T-helper 2 cell treated with Interferon-gamma antibody and Interleukin-4, amounts not matched to agents 100 ng/mL and 5 ng/mL, for 36 hours (primary cell): ENCODE measurements around the gene DPP10. TPM values are rescaled to one million over a fixed set of nuclear protein-coding genes. Genes with fewer than 3 reads are reported as not detected.

ENCODE experiments used
- intact Hi-C: fragments of 100-400 bp; cut with micrococcal nuclease; formaldehyde crosslinking; loops from one replicate; pipeline ENCODE4 v1.15.1; 2023
- total RNA-seq: library from RNA; stranded (reverse); gene quantifications from 2 replicates; pipeline ENCODE4 v1.2.3, GENCODE V29; 2022

DPP10 gene
- total RNA-seq, 1 donor from 2014 or later: not detected

DNA sequence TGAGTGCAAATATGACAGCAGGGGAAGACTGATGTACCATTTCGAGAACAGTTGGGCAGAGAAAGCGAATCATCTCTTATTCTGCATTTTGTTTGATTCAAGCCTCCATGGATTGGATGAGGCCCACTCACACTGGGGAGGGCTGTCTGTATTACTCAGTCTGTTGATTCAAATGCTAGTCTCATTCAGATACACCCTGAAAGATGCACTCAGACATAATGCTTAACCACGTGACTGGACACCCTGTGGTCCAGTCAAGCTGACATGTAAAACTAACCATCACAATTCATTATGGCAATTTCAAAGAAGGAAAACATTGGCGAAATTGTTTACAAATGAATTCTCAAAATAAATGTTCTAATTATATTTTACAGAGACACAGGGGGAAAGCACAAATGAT, 1210.2 kb downstream of the DPP10 start:
- intact Hi-C loops: no loop called here

DNA sequence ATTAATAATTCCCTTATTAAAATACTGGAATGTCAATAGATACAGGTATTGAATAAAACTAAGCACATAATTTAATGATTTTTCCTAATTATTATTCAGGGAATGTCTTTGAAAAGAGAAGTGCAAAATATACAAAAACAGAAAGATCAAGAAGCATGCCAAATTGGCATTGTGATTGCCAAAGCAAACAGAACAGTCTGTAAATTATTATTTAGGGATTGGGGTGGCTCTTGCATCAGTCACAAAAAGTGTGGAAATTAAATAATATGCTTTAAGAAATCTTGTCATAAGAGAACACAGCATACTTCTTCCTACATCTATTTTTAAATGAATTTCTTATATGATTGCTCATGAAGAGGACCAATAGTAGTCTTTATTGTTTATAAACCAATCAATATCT, 1211.9 kb downstream of the DPP10 start:
- intact Hi-C loops: no loop called here

DNA sequence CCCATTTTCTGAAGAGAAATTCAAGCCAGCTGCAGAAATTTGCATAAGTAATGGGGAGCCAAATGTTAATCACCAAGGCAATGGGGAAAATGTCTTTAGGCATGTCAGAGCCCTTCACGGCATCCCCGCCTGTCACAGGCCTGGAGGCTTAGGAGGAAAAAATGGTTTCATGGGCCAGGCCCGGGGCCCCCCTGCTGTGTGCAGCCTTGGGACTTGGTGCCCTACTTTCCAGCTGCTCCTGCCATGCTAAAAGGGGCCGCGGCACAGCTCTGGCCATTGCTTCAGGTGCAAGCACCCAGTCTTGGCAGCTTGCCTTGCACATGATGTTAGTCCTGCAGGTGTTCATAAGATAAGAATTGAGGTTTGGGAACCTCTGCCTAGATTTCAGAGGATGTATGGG, 1235.7 kb downstream of the DPP10 start:
- intact Hi-C loops: no loop called here

DNA sequence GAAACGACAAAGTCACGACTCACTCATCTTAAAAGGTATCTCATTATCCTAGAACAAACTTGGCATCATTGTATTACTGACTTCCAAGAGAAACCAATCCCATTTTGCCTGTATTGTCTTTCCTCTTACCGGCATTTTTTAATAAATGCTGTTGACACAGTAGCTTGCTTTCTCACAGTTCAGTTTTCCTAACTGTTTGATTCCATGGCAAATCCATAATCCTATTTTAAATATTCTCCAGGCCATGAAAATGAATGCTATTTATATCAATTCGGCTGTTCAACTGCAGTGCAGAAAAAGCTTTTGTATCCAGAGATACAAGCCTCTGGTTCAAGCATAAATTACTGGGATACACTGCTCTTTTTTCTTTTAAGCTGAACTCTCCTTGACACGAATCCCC, 1241.9 kb downstream of the DPP10 start:
- intact Hi-C loops: no loop called here

DNA sequence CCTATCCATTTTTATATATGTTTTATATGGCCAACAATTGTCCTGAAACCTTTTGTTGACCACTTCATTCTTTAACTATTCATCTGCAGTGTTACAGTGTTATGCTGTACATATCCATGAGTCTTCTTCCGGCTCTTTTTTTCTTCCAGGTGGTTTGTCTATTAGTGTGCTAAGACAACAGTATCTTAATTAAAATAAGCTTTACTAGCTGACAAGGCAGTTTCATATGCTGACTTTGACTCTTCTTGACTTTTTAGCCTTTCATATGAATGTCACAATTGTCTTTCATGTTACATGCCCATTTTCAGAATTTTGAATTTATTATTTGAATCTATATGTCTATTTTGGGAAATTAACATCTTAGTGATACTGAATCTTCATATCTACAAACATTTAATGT, 1249.0 kb downstream of the DPP10 start:
- intact Hi-C loops: no loop called here

DNA sequence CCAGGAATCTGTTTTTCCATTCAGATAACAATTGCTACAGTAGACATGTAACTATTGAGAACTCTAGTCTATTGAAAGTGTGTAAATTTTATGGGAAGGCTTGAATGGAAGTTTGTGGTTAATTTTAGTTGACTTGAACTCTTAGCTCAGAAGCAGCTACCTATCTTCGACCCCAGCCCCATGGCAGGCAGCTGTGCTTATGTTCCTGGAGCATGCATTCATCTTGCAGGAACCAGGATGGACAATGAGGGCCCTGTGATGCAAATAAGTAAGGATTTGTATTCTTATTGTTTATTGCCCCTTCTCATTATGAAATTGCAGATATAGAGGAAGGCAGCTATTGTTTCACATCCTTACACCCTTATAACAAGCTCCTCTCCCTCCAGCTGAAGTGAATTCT, 1252.2 kb downstream of the DPP10 start:
- intact Hi-C loops: no loop called here

DNA sequence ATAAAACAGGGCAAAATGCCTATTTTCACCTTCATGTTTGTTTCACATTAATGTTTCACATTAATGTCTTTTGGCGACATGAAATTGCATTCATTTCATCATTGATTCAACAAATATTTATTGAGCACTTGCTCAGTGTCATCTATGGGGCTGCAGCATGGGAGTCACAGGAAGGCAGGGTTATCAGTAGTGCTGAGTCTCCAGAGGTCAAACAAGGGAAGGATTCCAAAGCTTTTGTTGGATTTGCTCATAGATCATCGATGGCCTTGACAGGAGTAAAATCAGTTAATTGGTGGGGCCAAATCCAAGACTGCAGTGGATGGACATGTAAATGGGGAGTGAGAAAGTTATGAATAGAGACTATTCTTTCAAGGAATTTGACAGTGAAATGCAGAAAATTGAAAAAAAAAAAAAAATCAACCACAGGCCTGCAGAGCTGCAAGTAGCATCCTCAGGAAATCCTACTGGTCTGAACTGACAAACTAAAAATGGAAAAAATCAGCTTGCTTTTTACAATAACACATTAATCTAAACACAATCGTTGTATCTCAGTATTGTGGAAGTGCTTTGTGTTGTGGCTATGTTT, 1290.8 kb downstream of the DPP10 start:
- intact Hi-C loops: no loop called here

GRCh38 chr2:115738111-115738510, 1295.7 kb downstream of the DPP10 start:
- intact Hi-C loops: no loop called here

- intact Hi-C loops: no loop called here
Observed at GRCh38 chr2:115739574-115739973, 1297.1 kb downstream of the DPP10 start.

- intact Hi-C loops: no loop called here
Observed at GRCh38 chr2:115746151-115746550, 1303.7 kb downstream of the DPP10 start.

- intact Hi-C loops: no loop called here
Observed at GRCh38 chr2:115757286-115757685, 1314.8 kb downstream of the DPP10 start.

DNA sequence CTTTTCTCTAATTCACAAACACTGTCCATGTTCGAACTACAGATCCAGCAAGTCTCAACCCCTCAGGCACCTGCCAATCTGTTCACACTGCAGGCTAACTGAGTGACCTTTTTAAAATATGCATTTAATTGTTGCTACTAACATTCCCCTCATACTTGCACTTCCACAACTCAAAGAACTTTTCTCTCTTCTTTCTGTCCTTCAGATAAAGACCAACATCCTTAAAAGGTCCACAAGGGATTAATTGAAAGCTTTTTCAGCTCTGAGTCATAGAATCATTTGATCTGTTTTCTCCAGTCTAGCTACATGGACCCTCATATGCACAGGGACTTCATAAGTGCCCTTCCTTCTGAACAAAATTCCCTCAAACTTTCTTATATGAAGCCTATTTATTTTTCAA, 1321.2 kb downstream of the DPP10 start:
- intact Hi-C loops: no loop called here

GRCh38 chr2:115771516-115771915, 1329.1 kb downstream of the DPP10 start:
- intact Hi-C loops: no loop called here

- intact Hi-C loops: no loop called here
Observed at GRCh38 chr2:115774361-115774760, 1331.9 kb downstream of the DPP10 start.

- intact Hi-C loops: no loop called here
Observed at GRCh38 chr2:115779085-115779632, 1336.7 kb downstream of the DPP10 start.

- intact Hi-C loops: no loop called here
Observed at GRCh38 chr2:115782286-115782685, 1339.8 kb downstream of the DPP10 start.

DNA sequence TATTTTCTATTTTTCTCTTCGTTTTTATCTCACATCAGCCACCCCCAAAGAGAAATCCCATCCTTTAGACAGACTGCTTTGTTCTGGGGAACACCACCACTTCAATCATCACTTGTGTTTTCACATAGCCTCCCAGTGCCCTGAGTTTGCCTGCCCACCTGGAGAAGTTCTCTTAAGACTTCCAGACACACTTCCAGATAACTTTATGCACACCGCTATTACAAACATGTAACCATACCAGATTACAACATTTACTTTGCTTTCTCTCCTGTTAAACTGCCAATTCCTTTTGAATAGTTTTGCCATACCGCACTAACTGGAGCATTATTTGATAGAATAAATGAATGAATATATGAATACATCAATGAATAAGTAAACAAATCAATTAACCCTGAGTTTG, 1353.6 kb downstream of the DPP10 start:
- intact Hi-C loops: no loop called here

GRCh38 chr2:115807276-115807675, 1364.8 kb downstream of the DPP10 start:
- intact Hi-C loops: no loop called here

DNA sequence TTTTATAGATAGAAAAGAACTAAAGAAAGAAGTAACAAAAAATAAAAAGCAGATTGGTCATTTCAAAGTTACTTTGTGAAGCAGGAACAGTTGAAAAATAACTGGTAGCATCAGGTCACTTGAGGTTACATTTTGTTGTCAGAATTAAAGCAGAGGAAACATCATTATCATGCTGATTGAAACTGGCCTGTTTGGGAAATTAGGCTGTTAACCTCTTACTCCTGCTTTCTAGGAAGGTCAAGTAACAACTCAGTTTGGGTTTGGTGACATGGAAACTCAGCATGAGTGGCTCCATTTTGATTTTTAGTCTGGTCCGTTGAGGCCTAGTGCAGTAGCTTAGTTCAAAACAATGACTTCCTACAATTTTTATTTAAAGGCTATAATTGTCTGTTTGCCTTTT, 1383.5 kb downstream of the DPP10 start:
- intact Hi-C loops: no loop called here

GRCh38 chr2:115833196-115833595, 1390.8 kb downstream of the DPP10 start:
- intact Hi-C loops: no loop called here

DNA sequence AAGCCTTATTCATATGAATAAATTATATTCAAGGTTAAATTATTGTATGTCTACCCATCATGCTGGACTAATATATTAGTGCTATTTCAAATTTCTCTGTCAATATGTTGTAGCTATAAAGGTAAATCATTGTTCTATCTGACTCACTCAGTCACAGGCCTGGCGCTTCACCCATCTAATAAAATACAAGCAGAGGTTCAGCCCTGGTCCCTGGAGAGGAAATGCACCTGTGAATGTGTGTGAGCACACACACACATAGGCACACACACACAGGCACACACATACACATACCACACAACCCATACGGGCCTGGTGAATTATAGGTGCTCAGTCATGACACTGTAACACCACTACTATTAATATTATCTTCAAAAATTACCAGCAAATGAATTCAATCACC, 1396.1 kb downstream of the DPP10 start:
- intact Hi-C loops: no loop called here

- intact Hi-C loops: no loop called here
Observed at GRCh38 chr2:115842306-115842705, 1399.9 kb downstream of the DPP10 start.

DNA sequence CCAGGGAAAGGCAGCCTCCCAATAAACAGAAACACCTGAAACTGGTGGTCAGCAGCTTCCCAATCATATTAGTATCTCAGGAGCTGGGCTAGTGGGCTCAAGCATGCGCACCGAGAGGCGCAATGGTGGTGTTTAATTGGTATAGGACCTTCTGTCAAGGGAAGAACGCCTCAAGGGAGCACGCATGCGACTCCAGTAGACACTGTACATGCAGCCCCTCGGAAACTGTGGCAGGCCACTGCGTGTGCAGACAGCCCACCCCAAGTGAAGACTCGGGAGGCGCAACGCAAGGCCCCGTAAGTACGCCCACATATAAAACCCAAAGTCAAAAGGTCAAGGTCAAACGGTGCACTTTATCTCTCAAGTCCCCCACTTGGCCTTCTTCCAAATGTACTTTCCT, 1405.8 kb downstream of the DPP10 start:
- intact Hi-C loops: no loop called here

DNA sequence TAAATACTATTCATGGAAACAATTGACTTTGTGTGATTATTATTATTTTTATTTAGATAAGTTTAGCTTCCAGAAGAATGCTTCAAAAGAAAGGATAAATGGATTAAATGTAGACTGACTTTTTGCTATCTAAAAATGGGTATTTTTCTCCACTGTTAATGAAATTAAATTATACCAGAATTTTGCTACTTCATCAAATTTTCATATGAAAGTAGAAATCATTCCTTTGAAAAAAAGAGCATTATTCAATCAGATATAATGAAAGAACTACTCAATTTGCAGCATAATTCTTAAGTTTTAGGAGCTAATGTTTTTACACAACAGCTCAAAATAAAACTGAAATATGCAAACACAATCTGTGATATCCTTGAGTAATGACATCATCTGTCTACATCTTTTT, 1424.6 kb downstream of the DPP10 start:
- intact Hi-C loops: no loop called here
